Heart right ventricle (tissue), 16 donors: ENCODE results near the gene DENND1C. TPM values are rescaled to one million over a fixed set of nuclear protein-coding genes. Genes with fewer than 3 reads are reported as not detected.

ENCODE experiments used
- ATAC-seq, 8 donors: fragments of 200-7000 bp; cut with Tn5 transposase; one replicate each; pipeline ENCODE4 v1.9.1; 2020; ENCODE audit warnings: mild to moderate bottlenecking in 8 of 8, moderate library complexity in 8 of 8, moderate number of reproducible peaks in 1 of 8
- DNase-seq, 2 donors: peaks; one replicate each; pipeline ENCODE4 v3.0.0-alpha.2; 2020
- H3K27ac ChIP-seq, 10 donors: fragments of 200-600 bp; sonication (generic) in 2 of 10; one replicate each; pipeline versions ENCODE4 v1.5.0 to v1.8.0; 2020 to 2022; ENCODE audit warnings: mild to moderate bottlenecking in 3 of 10
- H3K27me3 ChIP-seq, 7 donors: fragments of 200-600 bp; one replicate each; pipeline ENCODE4 v1.8.0; 2021 to 2022; ENCODE audit warnings: mild to moderate bottlenecking in 2 of 7
- H3K36me3 ChIP-seq, 9 donors: fragments of 200-600 bp; sonication (generic) in 1 of 9; one replicate each; pipeline versions ENCODE4 v1.5.0 to v1.8.0; 2020 to 2022; ENCODE audit warnings: mild to moderate bottlenecking in 2 of 9
- H3K4me1 ChIP-seq, 9 donors: fragments of 200-600 bp; sonication (generic) in 1 of 9; one replicate each; pipeline versions ENCODE4 v1.5.0 to v1.8.0; 2020 to 2022; ENCODE audit warnings: mild to moderate bottlenecking in 4 of 9
- H3K4me3 ChIP-seq, 10 donors: fragments of 200-600 bp; sonication (generic) in 2 of 10; one replicate each; pipeline versions ENCODE4 v1.5.0 to v1.8.0; 2020 to 2022; ENCODE audit warnings: mild to moderate bottlenecking in 7 of 10, moderate library complexity in 2 of 10
- H3K9me3 ChIP-seq, 11 donors: fragments of 200-600 bp in 10 of 11; sonication (generic) in 2 of 11; one replicate each; pipeline versions ENCODE4 v1.5.0 to v1.8.0; 2013 to 2022; ENCODE audit warnings: mild to moderate bottlenecking in 2 of 11, control low read depth in 1 of 11, moderate library complexity in 1 of 11
- WGBS, 2 donors: extraction: QIAGEN DNeasy Blood & Tissue Kit; methylation state at CpG; one replicate each; pipeline ENCODE4 v1.1.7; 2013; ENCODE audit warnings: inconsistent platforms in 1 of 2; 5-methylcytosine and 5-hydroxymethylcytosine counted together
- intact Hi-C, 10 donors: fragments of 100-400 bp; cut with DNase I; formaldehyde crosslinking; loops; one replicate each; pipeline versions ENCODE4 v1.11.1 to v1.14.2; 2022
- polyA plus RNA-seq, 2 donors: library from polyadenylated mRNA; stranded (reverse); fragments of 200-250 nt; gene quantifications; one replicate each; pipeline ENCODE4 v1.2.3, GENCODE V29; 2013
- total RNA-seq, 10 donors: library from RNA; stranded (reverse); fragmentation: NEBNext Ultra II Directional in 3 of 10; extraction: Animal tissue kit (Norgen Biotek cat#: 25700) in 3 of 10; gene quantifications; one replicate each; pipeline versions ENCODE4 v1.2.1 to v1.2.4, GENCODE V29; 2021 to 2023
- TF ChIP-seq, protein P1 (sequence below), 9 donors: fragments of 200-600 bp; sonication (generic) in 2 of 9; IDR thresholded peaks; one replicate each; pipeline versions ENCODE4 v1.5.0 to v1.8.0; 2021 to 2022; ENCODE audit warnings: antibody characterized with exemption in 9 of 9, mild to moderate bottlenecking in 5 of 9, moderate library complexity in 1 of 9
- donor health status: Arrhythmogenic right ventricular cardiomyopathy.
- donor health status: ischemic (EF 13 %, LVEDD 7.1; RV severe dilation, severe dysfunction).
- donor health status: healthy with polysubstance abuse.
- donor health status: DM: no; HTN: yes; CAD: no.
- donor health status: DM: no; HTN: no; CAD: no.
- donor health status: ischemic (EF 25% LVEDD 6.9; RV normal size, moderate dysfunction).
- donor health status: ischemic (EF 25% LVEDD 5.7; RV mildly dilated, moderate dysfunction).
- donor health status: healthy.
- donor health status: DM: yes; HTN: yes; CAD: no.
- donor health status: Ischemic cardiomyopathy.
- donor health status: ischemic (EF 35%, LVEDD 5.7; RV mildly dilated, moderate dysfunction).
- donor health status: nonischemic (EF 11% LVEDD 7.7; RV severe dilation, severe dysfunction).
- donor health status: DM: yes; HTN: yes; CAD: no.
- donor health status: PGD.
- donor health status: ischemic (EF 29% LVEDD 5.4; RV normal size, mild dysfunction).
- donor health status: nonischemic (EF 23%, LVEDD 6.1; RV moderate dilation, normal function).

DENND1C gene
- total and polyA plus RNA-seq, 12 donors: 0.09 to 4.0 (median 0.69) TPM

DNA sequence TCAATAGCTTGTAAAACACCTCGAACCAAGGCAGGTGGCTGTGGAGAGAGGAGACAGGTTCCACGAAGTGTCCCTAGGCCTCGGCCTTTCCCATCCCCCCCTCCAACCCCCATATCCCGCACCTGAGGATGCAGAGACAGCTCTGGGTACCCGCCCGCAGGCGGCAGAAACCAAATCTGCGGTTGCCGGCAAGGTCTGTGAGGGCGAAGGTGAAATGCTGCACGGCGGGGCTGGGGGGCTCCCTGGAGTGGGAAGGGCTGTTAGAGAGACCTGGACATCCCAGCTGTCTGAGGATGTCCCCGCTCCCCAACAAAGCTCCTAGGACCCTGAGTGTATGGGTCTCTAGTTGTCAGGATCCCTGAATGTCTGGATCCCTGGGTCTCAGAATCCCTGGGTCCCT, 2.8 kb downstream of the DENND1C start:
- no peak for ATAC-seq
- Histone ChIP-seq H3K27ac (no peak overlapping the region), H3K4me1 (peaks cover 0 to 18% (median 12%) of the 10 kb centered on the region in 9 donors), H3K36me3 (peaks cover 0 to 32% (median 0%) of the 10 kb centered on the region in 9 donors), H3K27me3 (peaks cover 0 to 66% (median 47%) of the 10 kb centered on the region in 7 donors), H3K9me3 (no peaks in the 10 kb centered on the region), H3K4me3 (no peak overlapping the region)
- TF ChIP-seq, protein P1, sequence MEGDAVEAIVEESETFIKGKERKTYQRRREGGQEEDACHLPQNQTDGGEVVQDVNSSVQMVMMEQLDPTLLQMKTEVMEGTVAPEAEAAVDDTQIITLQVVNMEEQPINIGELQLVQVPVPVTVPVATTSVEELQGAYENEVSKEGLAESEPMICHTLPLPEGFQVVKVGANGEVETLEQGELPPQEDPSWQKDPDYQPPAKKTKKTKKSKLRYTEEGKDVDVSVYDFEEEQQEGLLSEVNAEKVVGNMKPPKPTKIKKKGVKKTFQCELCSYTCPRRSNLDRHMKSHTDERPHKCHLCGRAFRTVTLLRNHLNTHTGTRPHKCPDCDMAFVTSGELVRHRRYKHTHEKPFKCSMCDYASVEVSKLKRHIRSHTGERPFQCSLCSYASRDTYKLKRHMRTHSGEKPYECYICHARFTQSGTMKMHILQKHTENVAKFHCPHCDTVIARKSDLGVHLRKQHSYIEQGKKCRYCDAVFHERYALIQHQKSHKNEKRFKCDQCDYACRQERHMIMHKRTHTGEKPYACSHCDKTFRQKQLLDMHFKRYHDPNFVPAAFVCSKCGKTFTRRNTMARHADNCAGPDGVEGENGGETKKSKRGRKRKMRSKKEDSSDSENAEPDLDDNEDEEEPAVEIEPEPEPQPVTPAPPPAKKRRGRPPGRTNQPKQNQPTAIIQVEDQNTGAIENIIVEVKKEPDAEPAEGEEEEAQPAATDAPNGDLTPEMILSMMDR (IDR thresholded peaks at IDR 0.05): no peak
- DNase-seq: no peak
- intact Hi-C loops: no loop called here
- 79 to 80% methylated on average over 13 of the region's 13 CpGs for WGBS, 2 donors

DNA sequence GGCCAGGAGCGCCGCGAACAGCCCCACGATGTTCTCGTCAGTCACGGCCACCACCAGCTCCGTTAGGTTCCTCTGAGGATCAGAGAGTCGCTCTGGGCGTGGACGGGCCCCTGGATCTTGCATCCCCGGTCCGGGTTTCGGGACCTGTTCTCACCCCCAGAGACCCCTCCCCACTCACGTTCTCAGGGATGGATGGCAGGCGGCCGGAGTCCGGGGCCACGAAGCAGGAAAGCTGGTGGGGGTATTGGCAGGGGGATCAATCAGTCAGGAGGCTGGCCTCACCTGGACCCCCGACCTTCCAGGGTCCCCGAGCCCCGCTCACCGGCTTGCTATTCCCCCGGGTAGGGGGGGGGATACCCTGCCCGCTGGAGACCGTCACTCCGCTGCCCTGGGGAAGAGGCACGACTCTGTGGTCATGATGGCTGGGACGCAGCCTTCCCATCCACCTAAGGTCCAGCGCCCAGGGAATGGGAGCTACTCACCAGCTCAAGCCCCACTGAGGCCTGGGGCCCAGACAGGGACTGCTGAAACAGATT, 4.6 kb downstream of the DENND1C start:
- Histone ChIP-seq H3K4me3 (peak overlapping the region in 2 of 10 donors; percentile 3 to 13), H3K27ac (no peak overlapping the region), H3K9me3 (no peaks in the 10 kb centered on the region), H3K27me3 (peaks cover 0 to 74% (median 47%) of the 10 kb centered on the region in 7 donors), H3K36me3 (peaks cover 0 to 32% (median 0%) of the 10 kb centered on the region in 9 donors), H3K4me1 (peaks cover 0 to 18% (median 8%) of the 10 kb centered on the region in 9 donors)
- 15 to 21% methylated on average over 24 to 29 of the region's 29 CpGs for WGBS, 2 donors
- ATAC-seq (no peak), DNase-seq (no peak)
- intact Hi-C loops: no loop called here
- TF ChIP-seq, protein P1 (IDR thresholded peaks at IDR 0.05): no peak

DNA sequence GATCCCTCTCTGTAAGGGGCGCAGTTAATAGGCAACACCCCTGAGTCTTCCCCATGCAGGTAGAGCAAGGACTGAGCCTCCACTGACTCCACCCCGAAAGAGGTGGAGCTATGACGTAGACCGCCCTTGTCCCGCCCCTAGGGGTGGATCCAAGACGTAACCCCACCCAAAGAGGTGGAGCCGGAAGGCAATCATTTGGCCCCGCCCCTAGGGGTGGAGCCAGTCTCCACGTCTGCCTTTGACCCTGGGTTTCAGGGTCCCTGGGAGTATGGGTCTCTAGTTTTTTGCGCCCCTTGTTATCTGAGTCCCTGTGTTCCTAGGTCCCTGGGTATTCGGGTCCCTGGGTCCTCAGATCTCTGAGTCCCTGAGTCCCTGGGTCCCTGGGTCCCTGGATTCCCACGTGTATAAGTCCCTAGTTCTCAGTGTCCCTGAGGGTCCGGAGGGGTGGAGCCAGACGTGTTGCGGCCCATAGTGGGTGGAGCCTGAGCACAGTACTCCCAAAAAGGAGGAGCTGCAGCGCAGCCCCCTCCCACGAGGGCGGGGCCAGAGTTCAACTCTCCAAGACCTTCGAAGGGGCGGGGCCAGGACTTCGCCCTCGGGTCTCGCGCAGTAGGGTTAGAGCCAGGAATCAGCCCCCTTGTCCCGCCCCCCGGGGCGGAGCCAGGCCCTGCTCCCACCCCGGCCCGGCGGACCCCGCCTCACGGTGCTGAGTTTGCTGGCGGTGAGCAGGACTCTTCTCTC, 5.3 kb downstream of the DENND1C start:
- TF ChIP-seq, protein P1 (IDR thresholded peaks at IDR 0.05): no peak
- intact Hi-C loops: no loop called here
- Histone ChIP-seq H3K27ac (no peak overlapping the region), H3K4me1 (peaks cover 0 to 18% (median 4%) of the 10 kb centered on the region in 9 donors), H3K4me3 (peak overlapping the region in 2 of 10 donors; percentile 3 to 13), H3K9me3 (no peaks in the 10 kb centered on the region), H3K36me3 (peaks cover 0 to 34% (median 0%) of the 10 kb centered on the region in 9 donors), H3K27me3 (peaks cover 0 to 70% (median 47%) of the 10 kb centered on the region in 7 donors)
- ATAC-seq: peak in 4 of 8 donors; percentile 10 to 55 (median 40)
- 5 to 12% methylated on average over 33 of the region's 33 CpGs for WGBS, 2 donors
- peak in 1 of 2 donors; percentile 44 for DNase-seq

DNA sequence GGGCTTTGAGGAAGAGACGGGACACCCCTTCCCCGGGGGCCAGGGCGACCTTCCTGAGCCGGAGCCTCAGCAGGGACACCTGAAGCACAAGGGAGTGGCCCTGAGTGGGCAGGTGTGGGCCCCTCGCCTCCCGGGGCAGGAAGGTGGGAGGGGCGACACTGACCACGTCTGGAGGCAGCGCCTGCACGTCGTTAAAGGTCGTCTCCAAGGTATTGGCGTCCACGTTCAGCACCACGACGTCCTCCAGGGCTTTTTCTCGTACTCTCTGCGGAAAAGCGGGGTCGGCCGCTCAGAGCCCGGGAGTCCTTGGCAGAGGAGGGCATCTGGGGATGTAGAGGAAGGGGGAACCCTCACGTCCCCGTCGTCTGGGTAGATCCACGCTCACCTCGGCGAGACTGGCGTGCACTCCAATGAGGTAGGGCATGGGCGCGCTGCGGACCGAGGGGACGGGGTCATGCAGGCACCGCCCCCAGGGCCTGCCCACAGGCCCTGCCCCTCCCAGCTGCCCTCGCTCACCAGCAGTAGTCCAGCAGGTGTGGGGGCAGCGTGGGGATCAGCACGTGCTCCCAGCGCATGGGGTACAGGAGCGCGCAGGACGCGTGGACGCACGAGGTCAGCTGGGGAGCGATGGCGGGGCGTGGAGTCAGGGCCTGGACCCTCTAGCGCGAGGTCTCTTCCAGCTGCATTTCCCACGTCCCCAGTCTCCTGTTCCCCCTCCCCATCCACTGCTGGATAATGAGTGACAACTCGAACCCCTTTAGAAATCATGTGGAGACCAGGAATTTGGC, 6.1 kb downstream of the DENND1C start:
- TF ChIP-seq, protein P1 (IDR thresholded peaks at IDR 0.05): no peak
- DNase-seq: no peak
- H3K27ac ChIP-seq: no peak overlapping the region
- WGBS, 2 donors: 7 to 14% methylated on average over 51 to 52 of the region's 52 CpGs
- H3K4me3 ChIP-seq: no peak overlapping the region
- no peaks in the 10 kb centered on the region for H3K9me3 ChIP-seq
- intact Hi-C loops: no loop called here
- ATAC-seq: peak in 2 of 8 donors; percentile 17 to 31
- H3K27me3 ChIP-seq: peaks cover 0 to 68% (median 42%) of the 10 kb centered on the region in 7 donors
- peaks cover 0 to 18% (median 4%) of the 10 kb centered on the region in 9 donors for H3K4me1 ChIP-seq
- H3K36me3 ChIP-seq: peaks cover 0 to 40% (median 0%) of the 10 kb centered on the region in 9 donors
